ENCODE results near the gene PRIM1. TPM values are rescaled to one million over a fixed set of nuclear protein-coding genes. Genes with fewer than 3 reads are reported as not detected.

Gene PRIM1
- total and polyA plus RNA-seq, 2 of the 8 experiments (the other 6 are each of a cell fraction or from before 2014, with no cell fraction given) = 52.4 to 61.9 TPM

GRCh38 chr12:56760460-56760859, 8.3 kb upstream of the PRIM1 start (continued):
- no peak for TF ChIP-seq BACH1 (IDR thresholded peaks at IDR 0.05; ENCODE audit: low read length)
- TF ChIP-seq CHD2 (IDR thresholded peaks at IDR 0.05; ENCODE audit: low read length) = no peak
